ENCODE measurements around the gene COL21A1.

DNA sequence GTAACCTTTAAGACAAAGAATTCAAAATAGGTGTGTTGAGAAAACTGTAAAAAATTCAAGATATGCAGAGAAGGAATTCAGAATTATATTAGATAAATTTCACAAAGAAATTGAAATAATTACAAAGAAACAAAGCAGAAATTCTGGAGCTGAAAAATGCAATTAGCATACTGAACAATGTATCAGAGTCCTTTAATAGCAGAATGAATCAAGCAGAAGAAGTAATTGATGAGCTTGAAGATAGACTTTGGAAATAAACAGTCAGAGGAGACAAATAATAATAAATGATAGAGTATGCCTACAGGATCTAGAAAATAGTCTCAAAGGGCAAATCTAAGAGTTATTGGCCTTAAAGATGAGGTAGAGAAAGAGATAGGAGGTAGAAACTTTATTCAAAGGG is 131.7 kb downstream of the COL21A1 start:
- TF ChIP-seq, protein P1, sequence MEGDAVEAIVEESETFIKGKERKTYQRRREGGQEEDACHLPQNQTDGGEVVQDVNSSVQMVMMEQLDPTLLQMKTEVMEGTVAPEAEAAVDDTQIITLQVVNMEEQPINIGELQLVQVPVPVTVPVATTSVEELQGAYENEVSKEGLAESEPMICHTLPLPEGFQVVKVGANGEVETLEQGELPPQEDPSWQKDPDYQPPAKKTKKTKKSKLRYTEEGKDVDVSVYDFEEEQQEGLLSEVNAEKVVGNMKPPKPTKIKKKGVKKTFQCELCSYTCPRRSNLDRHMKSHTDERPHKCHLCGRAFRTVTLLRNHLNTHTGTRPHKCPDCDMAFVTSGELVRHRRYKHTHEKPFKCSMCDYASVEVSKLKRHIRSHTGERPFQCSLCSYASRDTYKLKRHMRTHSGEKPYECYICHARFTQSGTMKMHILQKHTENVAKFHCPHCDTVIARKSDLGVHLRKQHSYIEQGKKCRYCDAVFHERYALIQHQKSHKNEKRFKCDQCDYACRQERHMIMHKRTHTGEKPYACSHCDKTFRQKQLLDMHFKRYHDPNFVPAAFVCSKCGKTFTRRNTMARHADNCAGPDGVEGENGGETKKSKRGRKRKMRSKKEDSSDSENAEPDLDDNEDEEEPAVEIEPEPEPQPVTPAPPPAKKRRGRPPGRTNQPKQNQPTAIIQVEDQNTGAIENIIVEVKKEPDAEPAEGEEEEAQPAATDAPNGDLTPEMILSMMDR (IDR thresholded peaks at IDR 0.05), result no peak
- TF ChIP-seq POLR2A (IDR thresholded peaks at IDR 0.05) (no peak), POLR2AphosphoS5 (IDR thresholded peaks at IDR 0.05) (no peak), EP300 (IDR thresholded peaks at IDR 0.05) (no peak)
